GM23248 (cell line): ENCODE measurements around the gene OR13J1.

Experiments
- EZH2 ChIP-seq: fragments of 200-600 bp; sonication (generic); IDR thresholded peaks from 2 replicates; pipeline ENCODE4 v1.6.1; 2018; ENCODE audit warnings: antibody characterized with exemption, mild to moderate bottlenecking; ENCODE audit not compliant: insufficient read depth, poor library complexity, severe bottlenecking
- EZH2phosphoT487 ChIP-seq: fragments of 200-600 bp; sonication (generic); IDR thresholded peaks from 2 replicates; pipeline ENCODE4 v1.6.1; 2018; ENCODE audit warnings: antibody characterized with exemption, moderate library complexity, mild to moderate bottlenecking, low read depth; ENCODE audit not compliant: insufficient read depth

GRCh38 chr9:35919212-35920008 lies 49.2 kb upstream of the OR13J1 start:
- TF ChIP-seq EZH2phosphoT487: no peak
- no peak for TF ChIP-seq EZH2
